CD4-positive, alpha-beta T cell treated with Interferon alpha-2 for 1 hour (primary cell): ENCODE data around the gene RPL19.
"Not testable (repeated sequence)": the region's sequence is repeated elsewhere in the genome, so short reads cannot be mapped to it uniquely, and the experiment has no call there.

Source experiments
- DNase-seq, 2 donors: peaks; one replicate each; pipeline ENCODE4 v3.0.0-alpha.2; 2020 to 2022

Gene RPL19

DNA sequence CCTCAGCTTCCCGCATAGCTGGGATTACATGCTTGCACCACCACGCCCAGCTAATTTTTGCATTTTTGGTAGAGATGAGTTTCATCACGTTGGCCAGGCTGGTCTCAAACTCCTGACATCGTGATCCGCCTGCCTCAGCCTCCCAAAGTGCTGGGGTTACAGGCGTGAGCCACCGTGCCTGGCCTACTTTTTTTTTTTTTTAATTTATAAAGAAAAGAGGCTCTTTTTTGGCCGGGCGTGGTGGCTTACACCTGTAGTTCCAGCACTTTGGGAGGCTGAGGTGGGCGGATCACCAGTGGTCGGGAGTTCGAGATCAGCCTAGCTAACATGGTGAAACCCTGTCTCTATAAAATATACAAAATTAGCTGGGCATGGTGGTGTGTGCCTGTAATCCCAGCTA is 50.0 kb downstream of the RPL19 start:
- not testable (repeated sequence) for DNase-seq

- DNase-seq, result no peak
Observed at GRCh38 chr17:39251997-39252396, 51.9 kb downstream of the RPL19 start.

DNA sequence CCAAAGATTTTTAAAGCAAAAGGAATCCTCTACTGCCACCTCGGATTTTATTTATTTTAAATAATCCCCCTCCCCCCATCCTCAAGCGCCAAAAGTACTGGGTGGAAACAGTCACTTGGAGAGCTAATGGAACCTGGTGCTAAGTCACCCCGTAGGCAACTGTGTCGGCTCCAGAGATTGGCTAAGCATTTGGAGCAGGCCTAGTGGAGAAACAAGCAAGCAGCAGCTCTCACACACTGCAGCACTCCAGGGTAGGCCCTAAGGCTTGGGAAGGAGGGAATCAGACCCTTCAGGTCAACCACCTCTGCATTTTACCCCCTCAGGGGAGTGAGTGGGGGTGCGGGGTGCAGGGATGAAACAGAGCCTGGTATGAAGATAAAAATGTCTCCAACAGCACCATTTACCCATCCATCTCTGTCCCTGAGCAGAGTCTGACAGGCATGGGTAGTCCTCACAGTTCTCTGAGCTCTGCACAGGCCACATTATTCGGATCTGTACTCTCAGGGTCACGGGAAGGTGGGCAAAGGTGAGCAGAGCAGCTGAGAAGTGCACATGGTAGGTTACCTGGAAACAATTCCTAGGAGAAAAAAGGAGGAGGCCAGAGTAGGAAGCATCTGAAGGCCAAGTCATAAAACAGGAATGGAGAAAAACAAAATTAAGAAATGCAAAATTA is 52.8 kb downstream of the RPL19 start:
- no peak for DNase-seq
